Measurements from ENCODE around the gene AZU1. TPM values are rescaled to one million over a fixed set of nuclear protein-coding genes. Genes with fewer than 3 reads are reported as not detected.

AZU1 gene
- total RNA-seq, 1 experiment from 2014 or later = 1.6 TPM

DNA sequence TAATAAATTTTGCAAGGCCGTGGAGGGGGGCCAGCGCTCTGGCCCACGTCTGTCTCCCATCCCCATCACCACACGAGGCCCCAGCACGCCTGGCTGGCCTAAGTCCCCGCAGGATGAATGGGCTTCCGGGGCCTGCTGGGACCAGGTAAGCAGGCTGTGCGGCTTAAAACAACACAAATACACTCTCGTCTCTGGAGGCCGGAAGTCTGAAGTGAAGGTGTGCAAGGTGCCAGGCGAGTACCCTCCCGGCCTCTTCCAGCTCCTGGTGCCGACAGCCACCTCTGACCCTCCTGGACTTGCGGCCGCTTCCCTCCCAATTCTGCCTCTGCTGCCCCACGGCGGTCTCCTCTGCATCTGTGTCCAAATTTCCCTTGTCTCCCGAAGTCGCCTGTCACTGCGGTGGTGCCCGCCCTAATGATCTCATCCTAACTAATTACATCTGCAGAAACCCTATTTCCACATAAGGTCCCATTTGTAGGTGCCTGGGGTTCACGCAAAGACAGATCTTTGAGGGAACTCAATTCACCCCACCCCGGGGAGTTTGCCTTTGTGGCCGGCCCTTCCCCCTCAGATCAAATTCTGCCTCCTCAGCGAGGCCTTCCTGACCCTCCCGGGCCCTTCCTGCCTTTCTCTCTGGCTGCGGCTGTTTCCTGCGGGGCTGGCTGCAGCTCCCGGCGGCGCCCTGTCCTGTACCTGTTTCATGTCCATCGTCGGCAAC is 38.5 kb upstream of the AZU1 start:
- Histone ChIP-seq H3K27ac (ENCODE audit: insufficient read length, low read depth, low read length) (no peak overlapping the region), H3K79me1 (ENCODE audit: insufficient read depth, low read depth, low read length, poor library complexity, severe bottlenecking) (no peaks in the 10 kb centered on the region), H3K79me2 (ENCODE audit: insufficient read depth, low read length) (no peaks in the 10 kb centered on the region), H2BK20ac (ENCODE audit: low read depth, low read length, poor library complexity, severe bottlenecking) (no peak overlapping the region), H3K4me2 (ENCODE audit: insufficient read depth, insufficient read length, low read length) (peak overlapping the region; percentile 0), H2AFZ (ENCODE audit: low read length) (no peak overlapping the region), H4K8ac (replicated peaks; ENCODE audit: insufficient read length, low read depth, low read length) (no peak overlapping the region), H3K18ac (ENCODE audit: insufficient read length, low read depth, low read length) (peak overlapping the region; percentile 36), H2BK15ac (ENCODE audit: low read depth, low read length) (no peak overlapping the region), H3K56ac (ENCODE audit: insufficient read length, low read depth, low read length) (no peak overlapping the region), H4K20me1 (ENCODE audit: control insufficient read depth, insufficient read depth, insufficient read length) (no peaks in the 10 kb centered on the region), H3K9ac (ENCODE audit: extremely low read depth, insufficient read length, low read length) (no peak overlapping the region), H3K27me3 (ENCODE audit: insufficient read depth, low read length) (no peaks in the 10 kb centered on the region), H2BK12ac (ENCODE audit: insufficient read length, low read depth, low read length) (no peak overlapping the region), H4K91ac (ENCODE audit: insufficient read length, low read depth, low read length) (no peak overlapping the region), H3T11ph (ENCODE audit: low read length) (no peak overlapping the region), H3K4ac (ENCODE audit: low read depth, low read length) (no peak overlapping the region), H3K9me3 (ENCODE audit: control insufficient read depth, low read depth, low read length) (no peaks in the 10 kb centered on the region), H3K23me2 (ENCODE audit: insufficient read length, low read depth, low read length, poor library complexity, severe bottlenecking) (no peaks in the 10 kb centered on the region), H3K4me1 (ENCODE audit: insufficient read depth, low read length) (no peaks in the 10 kb centered on the region; the same call in 1 of the 2 replicates), H2BK5ac (ENCODE audit: insufficient read length, low read length) (no peak overlapping the region), H4K5ac (ENCODE audit: insufficient read length, low read depth, low read length) (no peak overlapping the region), H3K14ac (ENCODE audit: insufficient read depth, low read length) (no peak overlapping the region), H3K23ac (ENCODE audit: insufficient read length, low read depth, low read length) (no peak overlapping the region), H2AK5ac (ENCODE audit: insufficient read length, low read length) (no peak overlapping the region), H2BK120ac (ENCODE audit: low read depth, low read length, poor library complexity, severe bottlenecking) (no peak overlapping the region)
- Mint-ChIP-seq H3K36me3 (ENCODE audit: insufficient read depth in 1 of 3, low read depth in 3 of 3) (peaks cover 0 to 7% (median 4%) of the 10 kb centered on the region in 3 experiments; a peak in 3 of 7 replicates), H3K27me3 (ENCODE audit: low read depth) (no peaks in the 10 kb centered on the region), H3K9me3 (no peaks in the 10 kb centered on the region), H3K4me1 (peaks cover 23 to 38% of the 10 kb centered on the region in 2 experiments), H3K4me3 (peak overlapping the region in 1 of 2 experiments; percentile 28; a peak in 4 of 5 replicates), H3K27ac (peak overlapping the region; percentile 94 to 96 (median 94))
- TF ChIP-seq, protein P1, sequence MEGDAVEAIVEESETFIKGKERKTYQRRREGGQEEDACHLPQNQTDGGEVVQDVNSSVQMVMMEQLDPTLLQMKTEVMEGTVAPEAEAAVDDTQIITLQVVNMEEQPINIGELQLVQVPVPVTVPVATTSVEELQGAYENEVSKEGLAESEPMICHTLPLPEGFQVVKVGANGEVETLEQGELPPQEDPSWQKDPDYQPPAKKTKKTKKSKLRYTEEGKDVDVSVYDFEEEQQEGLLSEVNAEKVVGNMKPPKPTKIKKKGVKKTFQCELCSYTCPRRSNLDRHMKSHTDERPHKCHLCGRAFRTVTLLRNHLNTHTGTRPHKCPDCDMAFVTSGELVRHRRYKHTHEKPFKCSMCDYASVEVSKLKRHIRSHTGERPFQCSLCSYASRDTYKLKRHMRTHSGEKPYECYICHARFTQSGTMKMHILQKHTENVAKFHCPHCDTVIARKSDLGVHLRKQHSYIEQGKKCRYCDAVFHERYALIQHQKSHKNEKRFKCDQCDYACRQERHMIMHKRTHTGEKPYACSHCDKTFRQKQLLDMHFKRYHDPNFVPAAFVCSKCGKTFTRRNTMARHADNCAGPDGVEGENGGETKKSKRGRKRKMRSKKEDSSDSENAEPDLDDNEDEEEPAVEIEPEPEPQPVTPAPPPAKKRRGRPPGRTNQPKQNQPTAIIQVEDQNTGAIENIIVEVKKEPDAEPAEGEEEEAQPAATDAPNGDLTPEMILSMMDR (conservative IDR thresholded peaks at IDR 0.05) = no peak; the same call in 2 of the 3 replicates
- no CpG with 5 or more reads among the region's 33 CpGs for WGBS (ENCODE audit: extremely low coverage, insufficient read length, low lambda C conversion rate)
- peak; percentile 72 for DNase-seq
